GM12878 (cell line): ENCODE results near the gene RAB31. TPM values are rescaled to one million over a fixed set of nuclear protein-coding genes. Genes with fewer than 3 reads are reported as not detected.

Experiments used
- ATAC-seq: fragments of 200-7000 bp; cut with Tn5 transposase; 3 replicates; pipeline ENCODE4 v1.9.1; 2020; ENCODE audit warnings: mild to moderate bottlenecking, moderate library complexity
- BruUV-seq: library from RNA; stranded (reverse); fragments of 400-500 nt; replicated peaks from 2 replicates; lab custom pipeline; 2021; lab: Mats Ljungman, UMichigan
- CTCF ChIA-PET: fragments of 300-600 bp; sonication (Branson Sonifier 250); formaldehyde crosslinking; extraction: SDS; loops from one replicate; lab custom pipeline; 2021; ENCODE audit warnings: inconsistent platforms; lab: Yijun Ruan, JAX
- POLR2A ChIA-PET: fragments of 350-600 bp; formaldehyde crosslinking; extraction: SDS; loops from one replicate; lab custom pipeline; 2021; ENCODE audit warnings: inconsistent platforms; lab: Charles Lee
- RAD21 ChIA-PET: fragments of 300-600 bp; sonication (Branson Sonifier 250); formaldehyde crosslinking; loops from one replicate; lab custom pipeline; 2023; ENCODE audit warnings: antibody characterized with exemption; ENCODE audit not compliant: unreplicated experiment; lab: Charles Lee
- SMC1A ChIA-PET: fragments of 300-600 bp; sonication (Branson Sonifier 250); formaldehyde crosslinking; loops from one replicate; lab custom pipeline; 2023; ENCODE audit not compliant: unreplicated experiment, uncharacterized antibody; lab: Charles Lee
- DNase-seq: peaks from one replicate; pipeline ENCODE4 v3.0.0-alpha.2; 2011; ENCODE audit warnings: low read depth, low spot score
- FAIRE-seq: peaks from 3 replicates; lab custom pipeline; 2011; peaks lifted over from hg19 to GRCh38; lab: Jason Lieb, UNC
- H2AFZ ChIP-seq: 2 replicates; pipeline ENCODE4 v1.6.0; 2011; ENCODE audit warnings: low read depth, low read length, control low read depth; ENCODE audit not compliant: control insufficient read depth
- H3K27ac ChIP-seq: 2 replicates; pipeline ENCODE4 v1.5.1; 2011; ENCODE audit warnings: control low read depth; ENCODE audit not compliant: control insufficient read depth, insufficient read depth
- H3K27me3 ChIP-seq, 2 experiments: replicated peaks in 1 of 2; 2 replicates each; pipeline versions ENCODE4 v1.6.0 to v1.6.1; 2011; ENCODE audit warnings: low read length in 1 of 2; ENCODE audit not compliant: control insufficient read depth in 2 of 2, insufficient read depth in 2 of 2
- H3K36me3 ChIP-seq, 2 experiments: 2 replicates each; pipeline ENCODE4 v1.5.1; 2011; ENCODE audit warnings: low read length in 1 of 2; ENCODE audit not compliant: control insufficient read depth in 2 of 2, insufficient read depth in 2 of 2
- H3K4me1 ChIP-seq: 2 replicates; pipeline ENCODE4 v1.6.1; 2011; ENCODE audit warnings: mild to moderate bottlenecking, low read length, moderate library complexity, mixed read lengths; ENCODE audit not compliant: control insufficient read depth, insufficient read depth
- H3K4me2 ChIP-seq: 2 replicates; pipeline ENCODE4 v1.6.0; 2011; ENCODE audit warnings: control low read depth; ENCODE audit not compliant: control insufficient read depth, insufficient read depth
- H3K4me3 ChIP-seq: fragments of 200-600 bp; sonication (generic); 2 replicates; pipeline ENCODE4 v1.5.1; 2016
- H3K79me2 ChIP-seq: 2 replicates; pipeline ENCODE4 v1.6.0; 2011; ENCODE audit warnings: low read length; ENCODE audit not compliant: control insufficient read depth, insufficient read depth
- H3K9ac ChIP-seq: 2 replicates; pipeline ENCODE4 v1.8.0; 2011; ENCODE audit warnings: low read length, control low read depth, mixed read lengths; ENCODE audit not compliant: control insufficient read depth, insufficient read depth
- H3K9me3 ChIP-seq: replicated peaks from 3 replicates; pipeline ENCODE4 v1.5.1; 2011; ENCODE audit warnings: mild to moderate bottlenecking, low read length; ENCODE audit not compliant: control insufficient read depth, insufficient read depth
- H4K20me1 ChIP-seq: 2 replicates; pipeline ENCODE4 v1.6.0; 2011; ENCODE audit not compliant: control insufficient read depth, insufficient read depth
- DPF2 ChIP-seq: fragments of 450-650 bp; IDR thresholded peaks from 2 replicates; pipeline ENCODE4 v1.6.1; 2017; ENCODE audit warnings: mild to moderate bottlenecking
- HCFC1 ChIP-seq: fragments of 150-350 bp; IDR thresholded peaks from 2 replicates; pipeline ENCODE4 v1.6.1; 2014; ENCODE audit warnings: low read length
- MYB ChIP-seq: fragments of 150-350 bp; IDR thresholded peaks from 2 replicates; pipeline ENCODE4 v1.6.1; 2014; ENCODE audit warnings: mild to moderate bottlenecking, low read depth, low read length, borderline replicate concordance
- NFXL1 ChIP-seq: fragments of 450-650 bp; IDR thresholded peaks from 2 replicates; pipeline ENCODE4 v1.6.1; 2017; ENCODE audit warnings: antibody characterized with exemption, mild to moderate bottlenecking, borderline replicate concordance
- NR2C1 ChIP-seq: fragments of 450-650 bp; IDR thresholded peaks from 2 replicates; pipeline ENCODE4 v1.6.1; 2017; ENCODE audit warnings: antibody characterized with exemption, mild to moderate bottlenecking, moderate library complexity
- RAD51 ChIP-seq: fragments of 450-650 bp; IDR thresholded peaks from 2 replicates; pipeline ENCODE4 v1.6.1; 2016; ENCODE audit warnings: moderate library complexity, mild to moderate bottlenecking, inconsistent platforms
- RCOR1 ChIP-seq: conservative IDR thresholded peaks from 2 replicates; pipeline ENCODE4 v1.6.1; 2012; ENCODE audit warnings: low read depth, low read length, improper control_type of control experiment
- SREBF1 ChIP-seq: IDR thresholded peaks from 2 replicates; pipeline ENCODE4 v1.6.1; 2012; ENCODE audit warnings: mild to moderate bottlenecking, low read length
- ZSCAN29 ChIP-seq: fragments of 450-650 bp; IDR thresholded peaks from 2 replicates; pipeline ENCODE4 v1.6.1; 2017; ENCODE audit warnings: mild to moderate bottlenecking, moderate library complexity
- WGBS: methylation state at CpG from one replicate; pipeline ENCODE4 v1.1.6; 2016; ENCODE audit warnings: low lambda C conversion rate; ENCODE audit not compliant: insufficient replicate concordance, insufficient coverage; ENCODE audit errors: missing lambda C conversion rate; 5-methylcytosine and 5-hydroxymethylcytosine counted together
- in situ Hi-C: fragments of 300-500 bp; cut with MboI; formaldehyde crosslinking; loops from 9 replicates; pipeline ENCODE4 v1.14.3; 2018; ENCODE audit warnings: mixed read lengths
- intact Hi-C: fragments of 100-400 bp; cut with micrococcal nuclease; formaldehyde crosslinking; loops from one replicate; pipeline ENCODE4 v1.14.2; 2022; ENCODE audit not compliant: unreplicated experiment
- polyA plus RNA-seq, 11 experiments: library from polyadenylated mRNA; depleted of rRNA in 4 of 11; unstranded in 6 of 11; stranded (reverse) in 5 of 11; fragments of >200 nt; fragmentation: Nextera tagmentation in 4 of 11; fragmentation: Illumina TruSeq in 1 of 11; extraction: Ambion mirVana in 4 of 11; extraction: Trizol in 1 of 11; gene quantifications; 1 replicate in 1 of 11; 2 replicates in 10 of 11; pipeline versions ENCODE4 v1.2.1 to v1.2.3, GENCODE V29; 2011 to 2016; ENCODE audit warnings: inconsistent platforms in 2 of 11, missing spikeins in 2 of 11, low read depth in 1 of 11
- total RNA-seq, 4 experiments: library from RNA; depleted of rRNA in 3 of 4; stranded (reverse); fragments of >200 nt in 3 of 4; fragmentation: Illumina TruSeq in 1 of 4; extraction: Trizol in 1 of 4; gene quantifications; 2 replicates each; pipeline versions ENCODE4 v1.2.1 to v1.2.3, GENCODE V29; 2013 to 2021
- TF ChIP-seq, protein P1 (sequence below): fragments of 450-650 bp; IDR thresholded peaks from 2 replicates; pipeline ENCODE4 v1.6.1; 2018; ENCODE audit warnings: borderline replicate concordance, mild to moderate bottlenecking; ENCODE audit not compliant: partially characterized antibody
- TF ChIP-seq, protein P2 (sequence below): IDR thresholded peaks from 2 replicates; pipeline ENCODE4 v1.6.1; 2012; ENCODE audit warnings: low read depth, low read length, improper control_type of control experiment
- TF ChIP-seq, protein P3 (sequence below): fragments of 450-650 bp; IDR thresholded peaks from 2 replicates; pipeline ENCODE4 v1.6.1; 2016; ENCODE audit warnings: mild to moderate bottlenecking, moderate library complexity, borderline replicate concordance
- TF ChIP-seq, protein P4 (sequence below): fragments of 450-650 bp; IDR thresholded peaks from 2 replicates; pipeline ENCODE4 v1.6.1; 2017; ENCODE audit warnings: mild to moderate bottlenecking, moderate library complexity

The RAB31 gene
- total and polyA plus RNA-seq, 10 of the 15 experiments (the other 5 are each of a cell fraction or from before 2014, with no cell fraction given): 0.80 to 23.3 (median 12.2) TPM

DNA sequence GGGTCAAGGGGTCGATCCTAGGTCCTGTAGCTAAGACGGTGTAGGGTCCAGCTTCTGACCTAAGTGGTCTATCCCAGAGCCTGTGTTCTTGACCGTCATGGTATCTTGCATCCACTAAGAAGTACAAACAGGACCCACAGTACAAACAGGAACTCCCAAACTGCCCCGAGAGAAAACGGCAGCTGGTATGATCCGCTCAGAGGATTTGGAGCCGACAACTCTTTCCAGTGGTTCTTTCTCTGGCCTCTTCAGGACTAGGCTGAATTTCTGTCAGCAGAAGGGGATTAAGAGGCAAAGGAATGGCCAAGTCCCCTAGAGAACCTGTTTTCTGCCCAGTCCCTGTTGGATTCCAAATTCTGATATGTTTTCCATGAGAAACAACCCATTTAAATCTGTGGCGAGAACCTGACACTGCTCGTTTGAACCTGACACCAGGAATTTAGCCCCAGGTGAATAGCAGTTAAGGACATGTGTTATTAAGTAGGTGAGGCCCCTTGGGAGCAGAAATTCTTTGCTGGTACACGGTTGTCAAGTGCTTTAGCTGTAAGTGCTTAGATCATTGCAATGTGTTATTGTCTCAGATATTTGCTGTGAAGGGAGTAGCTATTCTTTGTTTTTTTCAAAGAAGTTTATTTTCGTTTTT lies 127.1 kb downstream of the RAB31 start:
- no peak for DNase-seq
- H3K4me2 ChIP-seq: no peak overlapping the region
- H3K9me3 ChIP-seq: no peaks in the 10 kb centered on the region
- H3K79me2 ChIP-seq: no peaks in the 10 kb centered on the region
- no peak for FAIRE-seq
- no TSS peak for BruUV-seq
- POLR2A ChIA-PET: no interaction called here
- no peak overlapping the region for H3K27ac ChIP-seq
- RAD21 ChIA-PET: no interaction called here
- peaks cover 0 to 4% of the 10 kb centered on the region in 2 experiments; a peak in 2 of 4 replicates for H3K27me3 ChIP-seq
- H4K20me1 ChIP-seq: no peaks in the 10 kb centered on the region
- 75% methylated on average over 11 of the region's 11 CpGs for WGBS
- no peaks in the 10 kb centered on the region for H3K36me3 ChIP-seq
- in situ Hi-C loops (no loop called here), intact Hi-C loops (loop anchor here (1.0 kb wide), 1 partner anchor 12 kb away; no protein-coding TSS in a partner anchor)
- H3K9ac ChIP-seq: no peak overlapping the region
- SMC1A ChIA-PET: interaction anchor here (0.6 kb wide), 1 partner anchor 35 kb away, joined by 3 read pairs; no protein-coding TSS in a partner anchor
- no peak for ATAC-seq
- H3K4me3 ChIP-seq: no peak overlapping the region
- no peak overlapping the region for H2AFZ ChIP-seq
- CTCF ChIA-PET: interaction anchor here (0.7 kb wide), 1 partner anchor 122 kb away, joined by 3 read pairs; no protein-coding TSS in a partner anchor
- no peaks in the 10 kb centered on the region for H3K4me1 ChIP-seq
- TF ChIP-seq, protein P1, sequence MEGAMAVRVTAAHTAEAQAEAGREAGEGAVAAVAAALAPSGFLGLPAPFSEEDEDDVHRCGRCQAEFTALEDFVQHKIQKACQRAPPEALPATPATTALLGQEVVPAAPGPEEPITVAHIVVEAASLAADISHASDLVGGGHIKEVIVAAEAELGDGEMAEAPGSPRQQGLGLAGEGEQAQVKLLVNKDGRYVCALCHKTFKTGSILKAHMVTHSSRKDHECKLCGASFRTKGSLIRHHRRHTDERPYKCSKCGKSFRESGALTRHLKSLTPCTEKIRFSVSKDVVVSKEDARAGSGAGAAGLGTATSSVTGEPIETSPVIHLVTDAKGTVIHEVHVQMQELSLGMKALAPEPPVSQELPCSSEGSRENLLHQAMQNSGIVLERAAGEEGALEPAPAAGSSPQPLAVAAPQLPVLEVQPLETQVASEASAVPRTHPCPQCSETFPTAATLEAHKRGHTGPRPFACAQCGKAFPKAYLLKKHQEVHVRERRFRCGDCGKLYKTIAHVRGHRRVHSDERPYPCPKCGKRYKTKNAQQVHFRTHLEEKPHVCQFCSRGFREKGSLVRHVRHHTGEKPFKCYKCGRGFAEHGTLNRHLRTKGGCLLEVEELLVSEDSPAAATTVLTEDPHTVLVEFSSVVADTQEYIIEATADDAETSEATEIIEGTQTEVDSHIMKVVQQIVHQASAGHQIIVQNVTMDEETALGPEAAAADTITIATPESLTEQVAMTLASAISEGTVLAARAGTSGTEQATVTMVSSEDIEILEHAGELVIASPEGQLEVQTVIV: no peak
- no peak for TF ChIP-seq SREBF1
- TF ChIP-seq NFXL1: no peak
- TF ChIP-seq ZSCAN29: no peak
- TF ChIP-seq MYB: no peak
- no peak for TF ChIP-seq HCFC1
- TF ChIP-seq, protein P2, sequence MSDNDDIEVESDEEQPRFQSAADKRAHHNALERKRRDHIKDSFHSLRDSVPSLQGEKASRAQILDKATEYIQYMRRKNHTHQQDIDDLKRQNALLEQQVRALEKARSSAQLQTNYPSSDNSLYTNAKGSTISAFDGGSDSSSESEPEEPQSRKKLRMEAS: no peak
- TF ChIP-seq DPF2: no peak
- TF ChIP-seq RAD51: no peak
- TF ChIP-seq, protein P3, sequence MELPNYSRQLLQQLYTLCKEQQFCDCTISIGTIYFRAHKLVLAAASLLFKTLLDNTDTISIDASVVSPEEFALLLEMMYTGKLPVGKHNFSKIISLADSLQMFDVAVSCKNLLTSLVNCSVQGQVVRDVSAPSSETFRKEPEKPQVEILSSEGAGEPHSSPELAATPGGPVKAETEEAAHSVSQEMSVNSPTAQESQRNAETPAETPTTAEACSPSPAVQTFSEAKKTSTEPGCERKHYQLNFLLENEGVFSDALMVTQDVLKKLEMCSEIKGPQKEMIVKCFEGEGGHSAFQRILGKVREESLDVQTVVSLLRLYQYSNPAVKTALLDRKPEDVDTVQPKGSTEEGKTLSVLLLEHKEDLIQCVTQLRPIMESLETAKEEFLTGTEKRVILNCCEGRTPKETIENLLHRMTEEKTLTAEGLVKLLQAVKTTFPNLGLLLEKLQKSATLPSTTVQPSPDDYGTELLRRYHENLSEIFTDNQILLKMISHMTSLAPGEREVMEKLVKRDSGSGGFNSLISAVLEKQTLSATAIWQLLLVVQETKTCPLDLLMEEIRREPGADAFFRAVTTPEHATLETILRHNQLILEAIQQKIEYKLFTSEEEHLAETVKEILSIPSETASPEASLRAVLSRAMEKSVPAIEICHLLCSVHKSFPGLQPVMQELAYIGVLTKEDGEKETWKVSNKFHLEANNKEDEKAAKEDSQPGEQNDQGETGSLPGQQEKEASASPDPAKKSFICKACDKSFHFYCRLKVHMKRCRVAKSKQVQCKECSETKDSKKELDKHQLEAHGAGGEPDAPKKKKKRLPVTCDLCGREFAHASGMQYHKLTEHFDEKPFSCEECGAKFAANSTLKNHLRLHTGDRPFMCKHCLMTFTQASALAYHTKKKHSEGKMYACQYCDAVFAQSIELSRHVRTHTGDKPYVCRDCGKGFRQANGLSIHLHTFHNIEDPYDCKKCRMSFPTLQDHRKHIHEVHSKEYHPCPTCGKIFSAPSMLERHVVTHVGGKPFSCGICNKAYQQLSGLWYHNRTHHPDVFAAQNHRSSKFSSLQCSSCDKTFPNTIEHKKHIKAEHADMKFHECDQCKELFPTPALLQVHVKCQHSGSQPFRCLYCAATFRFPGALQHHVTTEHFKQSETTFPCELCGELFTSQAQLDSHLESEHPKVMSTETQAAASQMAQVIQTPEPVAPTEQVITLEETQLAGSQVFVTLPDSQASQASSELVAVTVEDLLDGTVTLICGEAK: no peak
- TF ChIP-seq NR2C1: no peak
- TF ChIP-seq, protein P4, sequence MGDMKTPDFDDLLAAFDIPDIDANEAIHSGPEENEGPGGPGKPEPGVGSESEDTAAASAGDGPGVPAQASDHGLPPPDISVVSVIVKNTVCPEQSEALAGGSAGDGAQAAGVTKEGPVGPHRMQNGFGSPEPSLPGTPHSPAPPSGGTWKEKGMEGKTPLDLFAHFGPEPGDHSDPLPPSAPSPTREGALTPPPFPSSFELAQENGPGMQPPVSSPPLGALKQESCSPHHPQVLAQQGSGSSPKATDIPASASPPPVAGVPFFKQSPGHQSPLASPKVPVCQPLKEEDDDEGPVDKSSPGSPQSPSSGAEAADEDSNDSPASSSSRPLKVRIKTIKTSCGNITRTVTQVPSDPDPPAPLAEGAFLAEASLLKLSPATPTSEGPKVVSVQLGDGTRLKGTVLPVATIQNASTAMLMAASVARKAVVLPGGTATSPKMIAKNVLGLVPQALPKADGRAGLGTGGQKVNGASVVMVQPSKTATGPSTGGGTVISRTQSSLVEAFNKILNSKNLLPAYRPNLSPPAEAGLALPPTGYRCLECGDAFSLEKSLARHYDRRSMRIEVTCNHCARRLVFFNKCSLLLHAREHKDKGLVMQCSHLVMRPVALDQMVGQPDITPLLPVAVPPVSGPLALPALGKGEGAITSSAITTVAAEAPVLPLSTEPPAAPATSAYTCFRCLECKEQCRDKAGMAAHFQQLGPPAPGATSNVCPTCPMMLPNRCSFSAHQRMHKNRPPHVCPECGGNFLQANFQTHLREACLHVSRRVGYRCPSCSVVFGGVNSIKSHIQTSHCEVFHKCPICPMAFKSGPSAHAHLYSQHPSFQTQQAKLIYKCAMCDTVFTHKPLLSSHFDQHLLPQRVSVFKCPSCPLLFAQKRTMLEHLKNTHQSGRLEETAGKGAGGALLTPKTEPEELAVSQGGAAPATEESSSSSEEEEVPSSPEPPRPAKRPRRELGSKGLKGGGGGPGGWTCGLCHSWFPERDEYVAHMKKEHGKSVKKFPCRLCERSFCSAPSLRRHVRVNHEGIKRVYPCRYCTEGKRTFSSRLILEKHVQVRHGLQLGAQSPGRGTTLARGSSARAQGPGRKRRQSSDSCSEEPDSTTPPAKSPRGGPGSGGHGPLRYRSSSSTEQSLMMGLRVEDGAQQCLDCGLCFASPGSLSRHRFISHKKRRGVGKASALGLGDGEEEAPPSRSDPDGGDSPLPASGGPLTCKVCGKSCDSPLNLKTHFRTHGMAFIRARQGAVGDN: no peak
- no peak for TF ChIP-seq RCOR1
